GM10248 (cell line): ENCODE measurements around the gene RAPGEF2.

Source experiments
- CTCF ChIA-PET: fragments of 300-600 bp; sonication (Branson Sonifier 250); formaldehyde crosslinking; extraction: SDS; loops from one replicate; lab custom pipeline; 2021; ENCODE audit warnings: antibody characterized with exemption; lab: Yijun Ruan, JAX
- POLR2A ChIA-PET: fragments of 350-650 bp; sonication (Branson Sonifier 250); formaldehyde crosslinking; extraction: SDS; loops from one replicate; lab custom pipeline; 2020; ENCODE audit warnings: antibody characterized with exemption; lab: Yijun Ruan, JAX
- DNase-seq: peaks from one replicate; pipeline ENCODE4 v3.0.0; 2012; ENCODE audit errors: extremely low spot score
- CTCF ChIP-seq: IDR thresholded peaks from 2 replicates; pipeline ENCODE4 v1.5.1; 2012; ENCODE audit warnings: mild to moderate bottlenecking, low read depth; ENCODE audit errors: extremely low read depth, missing control alignments, control extremely low read depth

The RAPGEF2 gene

DNA sequence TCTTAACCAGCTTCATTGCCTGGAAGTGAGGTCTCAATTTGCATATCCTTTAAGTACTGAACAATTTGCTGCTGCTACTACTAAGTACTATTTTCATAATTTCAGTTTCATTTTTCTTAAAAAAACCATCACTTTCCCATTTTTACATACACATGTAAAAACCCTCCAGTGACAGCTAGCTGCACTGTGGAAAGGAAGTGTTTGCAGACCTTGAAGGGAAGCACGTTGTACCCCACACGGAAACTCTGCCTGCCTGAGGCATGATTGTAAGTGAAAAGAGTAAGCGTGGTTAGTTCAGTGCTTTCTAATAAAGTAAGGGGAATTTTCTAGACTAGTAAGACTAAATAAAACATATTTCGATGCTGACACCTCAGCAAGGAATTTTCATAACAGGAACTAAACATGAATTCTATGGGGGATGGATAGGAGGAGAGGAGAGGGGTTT lies 103.6 kb downstream of the RAPGEF2 start:
- ChIA-PET POLR2A (no interaction called here), CTCF (interaction anchor here (1.0 to 1.7 kb wide), 4 partner anchors 22 to 352 kb away, joined by 3 to 5 read pairs (median 4); no protein-coding TSS in a partner anchor)
- TF ChIP-seq CTCF: no peak
- DNase-seq: peak; percentile 46

DNA sequence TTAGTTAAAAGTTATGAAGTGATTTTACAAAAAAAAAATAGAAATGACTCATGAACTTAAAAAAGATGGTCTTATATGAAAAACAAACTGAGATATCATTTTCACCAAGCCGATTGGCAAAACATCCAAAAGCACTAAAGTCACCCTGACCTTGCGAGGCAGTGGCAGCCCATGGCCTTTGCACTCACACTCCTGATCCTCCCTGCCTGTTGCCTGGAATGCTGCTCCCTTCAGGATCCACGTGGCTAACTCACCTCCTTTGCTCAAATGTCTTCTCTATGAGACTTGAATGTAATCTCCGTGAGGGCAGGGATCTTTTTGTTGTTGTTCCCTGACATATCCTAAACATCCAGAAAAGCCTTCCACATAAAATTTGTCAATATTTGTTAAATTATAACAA lies 106.4 kb downstream of the RAPGEF2 start:
- CTCF ChIA-PET: no interaction called here
- POLR2A ChIA-PET: interaction anchor here (0.6 kb wide), 1 partner anchor 625 kb away, joined by 3 read pairs; no protein-coding TSS in a partner anchor
- no peak for TF ChIP-seq CTCF
- DNase-seq: no peak

DNA sequence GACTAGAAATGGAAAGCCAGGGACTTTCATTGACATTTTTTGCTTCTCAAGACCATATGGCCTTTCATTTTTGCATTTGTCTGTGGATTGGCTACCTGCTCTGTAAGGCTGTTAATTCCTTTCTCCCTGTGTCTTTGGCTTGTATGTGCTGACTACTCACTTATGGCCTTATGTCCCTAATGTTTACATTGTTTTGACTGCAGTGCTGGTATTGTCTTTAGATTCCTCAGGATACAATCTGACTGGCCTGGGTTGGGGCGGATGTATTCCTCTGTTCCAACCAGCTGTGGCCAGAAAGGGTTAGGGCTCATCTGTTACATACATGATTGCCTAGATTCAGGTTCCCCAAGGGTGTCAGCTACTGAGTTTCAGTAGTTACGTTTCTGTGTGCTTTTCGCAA lies 108.1 kb downstream of the RAPGEF2 start:
- no peak for TF ChIP-seq CTCF
- CTCF ChIA-PET: interaction anchor here (0.8 to 3.0 kb wide), 3 partner anchors 9 to 11 kb away, joined by 4 to 25 read pairs (median 5); no protein-coding TSS in a partner anchor
- POLR2A ChIA-PET: no interaction called here
- DNase-seq: no peak

DNA sequence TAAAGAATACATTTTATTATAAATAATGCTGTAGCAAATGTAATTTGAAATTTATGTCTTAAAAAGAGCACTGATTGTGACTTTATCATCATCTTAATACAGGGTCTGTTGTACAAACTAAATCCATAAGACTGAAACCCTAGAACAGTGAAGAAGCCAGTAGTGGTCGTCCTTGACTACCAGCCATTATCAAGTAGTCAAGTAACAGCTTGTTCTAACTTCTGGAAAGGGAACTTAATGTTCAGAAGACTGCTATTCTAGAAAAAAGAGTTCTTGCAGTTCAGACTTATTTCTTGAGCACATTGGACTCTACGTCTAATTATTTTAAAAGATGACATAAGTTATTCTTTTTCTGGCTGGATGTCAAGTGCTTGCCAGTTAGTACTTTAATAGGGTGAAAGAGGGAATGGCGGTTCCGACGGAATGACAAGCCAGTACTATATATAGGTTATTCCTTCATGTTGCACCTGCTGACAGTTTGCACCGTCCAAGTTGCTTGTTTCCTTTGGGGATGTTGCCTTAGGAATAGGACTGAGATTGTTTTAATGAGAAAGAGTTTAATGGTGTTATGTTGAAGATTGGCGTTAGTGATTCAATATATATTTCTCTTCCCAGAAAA lies 109.9 kb downstream of the RAPGEF2 start:
- ChIA-PET CTCF (interaction anchor here (2.1 to 3.0 kb wide), 2 partner anchors 10 to 21 kb away, joined by 5 to 25 read pairs; no protein-coding TSS in a partner anchor), POLR2A (no interaction called here)
- no peak for DNase-seq
- no peak for TF ChIP-seq CTCF

DNA sequence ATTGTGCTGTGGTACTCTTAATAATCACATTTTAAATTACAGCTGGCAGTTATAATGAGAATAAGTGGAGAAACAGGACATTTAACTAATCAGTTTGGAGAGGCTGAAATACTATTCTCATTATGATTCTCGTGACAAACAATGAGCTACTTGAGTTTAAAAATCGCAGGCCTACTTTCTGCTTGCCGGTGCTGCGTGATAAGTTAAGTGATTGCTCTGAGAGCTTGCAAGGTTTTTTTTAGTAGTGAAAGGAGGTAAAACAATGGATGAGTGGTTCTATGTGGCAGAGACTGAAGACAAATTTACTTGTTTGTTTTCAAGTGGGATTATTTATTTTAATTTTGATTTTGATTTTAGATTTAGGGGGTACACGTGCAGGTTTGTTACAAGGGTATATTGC lies 114.0 kb downstream of the RAPGEF2 start:
- POLR2A ChIA-PET: no interaction called here
- TF ChIP-seq CTCF: no peak
- DNase-seq: no peak
- CTCF ChIA-PET: interaction anchor here (0.9 to 2.8 kb wide), 5 partner anchors 13 to 94 kb away, joined by 3 to 10 read pairs (median 3); no protein-coding TSS in a partner anchor

DNA sequence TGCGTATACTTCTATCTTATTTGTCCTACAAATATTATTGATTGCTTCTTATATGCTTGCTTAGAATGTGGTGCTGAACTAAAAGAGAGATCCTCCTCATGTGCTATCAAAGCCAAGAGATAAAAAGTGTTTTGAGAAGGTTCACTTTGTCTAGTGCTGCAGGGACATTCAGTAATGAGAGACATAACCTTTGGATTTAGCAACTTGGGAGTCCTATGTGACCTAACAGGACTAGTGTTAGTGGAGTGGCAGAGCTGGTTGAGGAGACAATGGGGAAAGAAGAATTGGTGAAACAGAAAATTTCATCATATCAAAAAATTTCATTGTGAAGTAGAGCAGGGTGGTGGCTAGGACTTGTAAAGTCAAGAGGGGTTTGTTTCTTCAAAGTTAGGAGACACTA lies 117.0 kb downstream of the RAPGEF2 start:
- POLR2A ChIA-PET: no interaction called here
- DNase-seq: no peak
- no peak for TF ChIP-seq CTCF
- CTCF ChIA-PET: interaction anchor here (1.4 to 2.2 kb wide), 3 partner anchors 9 to 18 kb away, joined by 3 to 5 read pairs (median 4); no protein-coding TSS in a partner anchor
